Ishikawa (cell line): ENCODE measurements around the gene HHAT.

Experiments
- CEBPB ChIP-seq: IDR thresholded peaks from 2 replicates; pipeline ENCODE4 v1.6.1; 2012
- EGR1 ChIP-seq: IDR thresholded peaks from 2 replicates; pipeline ENCODE4 v1.6.1; 2012
- EP300 ChIP-seq: IDR thresholded peaks from 2 replicates; pipeline ENCODE4 v1.6.1; 2012; ENCODE audit warnings: borderline replicate concordance
- FOXM1 ChIP-seq: IDR thresholded peaks from 2 replicates; pipeline ENCODE4 v1.6.1; 2012; ENCODE audit warnings: low read depth, borderline replicate concordance
- NFIC ChIP-seq: IDR thresholded peaks from 2 replicates; pipeline ENCODE4 v1.6.1; 2012
- TCF12 ChIP-seq: IDR thresholded peaks from 2 replicates; pipeline ENCODE4 v1.6.1; 2012; ENCODE audit warnings: low read depth
- TEAD4 ChIP-seq: IDR thresholded peaks from 2 replicates; pipeline ENCODE4 v1.6.1; 2012
- YY1 ChIP-seq: IDR thresholded peaks from 2 replicates; pipeline ENCODE4 v1.6.1; 2012; ENCODE audit warnings: low read depth
- ZBTB7A ChIP-seq: IDR thresholded peaks from 2 replicates; pipeline ENCODE4 v1.6.1; 2012; ENCODE audit warnings: low read depth
- TF ChIP-seq, protein P1 (sequence below): IDR thresholded peaks from 2 replicates; pipeline ENCODE4 v1.6.1; 2012; ENCODE audit warnings: low read depth, mild to moderate bottlenecking
- TF ChIP-seq, protein P2 (sequence below): IDR thresholded peaks from 2 replicates; pipeline ENCODE4 v1.6.1; 2012
- TF ChIP-seq, protein P3 (sequence below): IDR thresholded peaks from 2 replicates; pipeline ENCODE4 v1.6.1; 2012

DNA sequence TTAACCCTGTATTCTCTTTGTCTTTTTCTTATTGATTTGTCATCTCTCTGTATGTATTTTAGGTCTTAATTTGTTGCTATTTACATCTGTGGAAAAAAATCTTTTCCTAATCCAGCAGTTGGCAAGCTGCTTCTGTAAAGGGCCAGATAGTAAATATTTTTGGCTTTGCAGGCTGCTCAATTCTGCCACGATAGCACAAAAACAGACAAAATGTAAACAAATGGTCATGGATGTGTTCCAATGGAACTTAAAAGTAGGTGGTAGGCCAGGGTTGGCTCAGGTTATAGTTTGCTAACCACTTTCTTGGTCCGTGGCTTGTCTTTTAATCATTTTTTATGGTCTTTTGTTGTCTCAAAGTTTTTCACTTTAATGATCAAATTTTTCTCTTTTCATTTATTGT lies 371.8 kb downstream of the HHAT start:
- TF ChIP-seq ZBTB7A (no peak), TEAD4 (no peak), NFIC (no peak), CEBPB (no peak), EP300 (no peak), TCF12 (no peak), YY1 (no peak), FOXM1 (no peak), EGR1 (no peak)
- TF ChIP-seq, protein P1, sequence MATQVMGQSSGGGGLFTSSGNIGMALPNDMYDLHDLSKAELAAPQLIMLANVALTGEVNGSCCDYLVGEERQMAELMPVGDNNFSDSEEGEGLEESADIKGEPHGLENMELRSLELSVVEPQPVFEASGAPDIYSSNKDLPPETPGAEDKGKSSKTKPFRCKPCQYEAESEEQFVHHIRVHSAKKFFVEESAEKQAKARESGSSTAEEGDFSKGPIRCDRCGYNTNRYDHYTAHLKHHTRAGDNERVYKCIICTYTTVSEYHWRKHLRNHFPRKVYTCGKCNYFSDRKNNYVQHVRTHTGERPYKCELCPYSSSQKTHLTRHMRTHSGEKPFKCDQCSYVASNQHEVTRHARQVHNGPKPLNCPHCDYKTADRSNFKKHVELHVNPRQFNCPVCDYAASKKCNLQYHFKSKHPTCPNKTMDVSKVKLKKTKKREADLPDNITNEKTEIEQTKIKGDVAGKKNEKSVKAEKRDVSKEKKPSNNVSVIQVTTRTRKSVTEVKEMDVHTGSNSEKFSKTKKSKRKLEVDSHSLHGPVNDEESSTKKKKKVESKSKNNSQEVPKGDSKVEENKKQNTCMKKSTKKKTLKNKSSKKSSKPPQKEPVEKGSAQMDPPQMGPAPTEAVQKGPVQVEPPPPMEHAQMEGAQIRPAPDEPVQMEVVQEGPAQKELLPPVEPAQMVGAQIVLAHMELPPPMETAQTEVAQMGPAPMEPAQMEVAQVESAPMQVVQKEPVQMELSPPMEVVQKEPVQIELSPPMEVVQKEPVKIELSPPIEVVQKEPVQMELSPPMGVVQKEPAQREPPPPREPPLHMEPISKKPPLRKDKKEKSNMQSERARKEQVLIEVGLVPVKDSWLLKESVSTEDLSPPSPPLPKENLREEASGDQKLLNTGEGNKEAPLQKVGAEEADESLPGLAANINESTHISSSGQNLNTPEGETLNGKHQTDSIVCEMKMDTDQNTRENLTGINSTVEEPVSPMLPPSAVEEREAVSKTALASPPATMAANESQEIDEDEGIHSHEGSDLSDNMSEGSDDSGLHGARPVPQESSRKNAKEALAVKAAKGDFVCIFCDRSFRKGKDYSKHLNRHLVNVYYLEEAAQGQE: no peak
- TF ChIP-seq, protein P2, sequence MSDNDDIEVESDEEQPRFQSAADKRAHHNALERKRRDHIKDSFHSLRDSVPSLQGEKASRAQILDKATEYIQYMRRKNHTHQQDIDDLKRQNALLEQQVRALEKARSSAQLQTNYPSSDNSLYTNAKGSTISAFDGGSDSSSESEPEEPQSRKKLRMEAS: no peak
- TF ChIP-seq, protein P3, sequence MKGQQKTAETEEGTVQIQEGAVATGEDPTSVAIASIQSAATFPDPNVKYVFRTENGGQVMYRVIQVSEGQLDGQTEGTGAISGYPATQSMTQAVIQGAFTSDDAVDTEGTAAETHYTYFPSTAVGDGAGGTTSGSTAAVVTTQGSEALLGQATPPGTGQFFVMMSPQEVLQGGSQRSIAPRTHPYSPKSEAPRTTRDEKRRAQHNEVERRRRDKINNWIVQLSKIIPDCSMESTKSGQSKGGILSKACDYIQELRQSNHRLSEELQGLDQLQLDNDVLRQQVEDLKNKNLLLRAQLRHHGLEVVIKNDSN: no peak
